Measurements from ENCODE around the gene AVEN.
A peak's percentile ranks its signal among the peaks of the same experiment; 100 is the strongest.

AVEN gene

GRCh38 chr15:34047893-34048775 is 9.1 kb upstream of the AVEN start:
- POLR2A ChIA-PET = interaction anchor here (0.6 to 1.7 kb wide), 6 partner anchors 8 to 53 kb away, joined by 3 to 6 read pairs (median 4); partner anchors contain the start of genes AVEN and EMC7
- no peak overlapping the region for H3K4me3 ChIP-seq (ENCODE audit: low read depth, low read length)
- DNase-seq (ENCODE audit: low read depth, low spot score) = no peak
- CTCF ChIA-PET = interaction anchor here (1.0 to 1.3 kb wide), 2 partner anchors 9 to 10 kb away, joined by 4 to 5 read pairs; partner anchors contain the start of gene AVEN
- no peak for TF ChIP-seq CTCF (IDR thresholded peaks at IDR 0.05; ENCODE audit: insufficient read depth, low read length, missing control alignments)

GRCh38 chr15:34046471-34047145 is 7.6 kb upstream of the AVEN start:
- no peak for DNase-seq (ENCODE audit: low read depth, low spot score)
- no peak overlapping the region for H3K4me3 ChIP-seq (ENCODE audit: low read depth, low read length)
- ChIA-PET POLR2A (interaction anchor here (1.0 kb wide), 1 partner anchor 9 kb away, joined by 4 read pairs; no protein-coding TSS in a partner anchor), CTCF (interaction anchor here (1.0 kb wide), 1 partner anchor 8 kb away, joined by 4 read pairs; the partner anchor contains the start of gene AVEN)
- no peak for TF ChIP-seq CTCF (IDR thresholded peaks at IDR 0.05; ENCODE audit: insufficient read depth, low read length, missing control alignments)

- POLR2A ChIA-PET = interaction anchor here (1.2 kb wide), 1 partner anchor 294 kb away, joined by 4 read pairs; no protein-coding TSS in a partner anchor
- no peak for DNase-seq (ENCODE audit: low read depth, low spot score)
- no peak overlapping the region for H3K4me3 ChIP-seq (ENCODE audit: low read depth, low read length)
- TF ChIP-seq CTCF (IDR thresholded peaks at IDR 0.05; ENCODE audit: insufficient read depth, low read length, missing control alignments) = no peak
- CTCF ChIA-PET = no interaction called here
Measured at GRCh38 chr15:34043813-34044212, 4.8 kb upstream of the AVEN start.

- no peak overlapping the region for H3K4me3 ChIP-seq (ENCODE audit: low read depth, low read length)
- POLR2A ChIA-PET = interaction anchor here (1.2 kb wide), 1 partner anchor 295 kb away, joined by 4 read pairs; no protein-coding TSS in a partner anchor
- no peak for DNase-seq (ENCODE audit: low read depth, low spot score)
- TF ChIP-seq CTCF (IDR thresholded peaks at IDR 0.05; ENCODE audit: insufficient read depth, low read length, missing control alignments) = no peak
- CTCF ChIA-PET = no interaction called here
Measured at GRCh38 chr15:34043391-34043790, 4.4 kb upstream of the AVEN start.

- ChIA-PET POLR2A (no interaction called here), CTCF (no interaction called here)
- H3K4me3 ChIP-seq (ENCODE audit: low read depth, low read length) = peak overlapping the region; percentile 94
- TF ChIP-seq CTCF (IDR thresholded peaks at IDR 0.05; ENCODE audit: insufficient read depth, low read length, missing control alignments) = no peak
- DNase-seq (ENCODE audit: low read depth, low spot score) = no peak
Measured at GRCh38 chr15:34039790-34040113, 748 bp upstream of the AVEN start.

All from AG04449 (cell line).